PC-3 (cell line): ENCODE measurements around the gene ZBTB40.

ENCODE experiments used
- EZH2 ChIP-seq: fragments of 300-600 bp; sonication (generic); IDR thresholded peaks from one replicate; pipeline ENCODE4 v1.6.1; 2017; ENCODE audit warnings: antibody characterized with exemption, mild to moderate bottlenecking, low read length; ENCODE audit not compliant: unreplicated experiment
- EZH2phosphoT487 ChIP-seq: fragments of 300-600 bp; sonication (generic); IDR thresholded peaks from 2 replicates; pipeline ENCODE4 v1.6.1; 2018; ENCODE audit warnings: mild to moderate bottlenecking, antibody characterized with exemption, low read length, borderline replicate concordance
- TF ChIP-seq, protein P1 (sequence below): fragments of 300-600 bp; sonication (generic); conservative IDR thresholded peaks from 2 replicates; pipeline ENCODE4 v1.5.1; 2017; ENCODE audit warnings: antibody characterized with exemption, low read depth, mild to moderate bottlenecking, low read length

DNA sequence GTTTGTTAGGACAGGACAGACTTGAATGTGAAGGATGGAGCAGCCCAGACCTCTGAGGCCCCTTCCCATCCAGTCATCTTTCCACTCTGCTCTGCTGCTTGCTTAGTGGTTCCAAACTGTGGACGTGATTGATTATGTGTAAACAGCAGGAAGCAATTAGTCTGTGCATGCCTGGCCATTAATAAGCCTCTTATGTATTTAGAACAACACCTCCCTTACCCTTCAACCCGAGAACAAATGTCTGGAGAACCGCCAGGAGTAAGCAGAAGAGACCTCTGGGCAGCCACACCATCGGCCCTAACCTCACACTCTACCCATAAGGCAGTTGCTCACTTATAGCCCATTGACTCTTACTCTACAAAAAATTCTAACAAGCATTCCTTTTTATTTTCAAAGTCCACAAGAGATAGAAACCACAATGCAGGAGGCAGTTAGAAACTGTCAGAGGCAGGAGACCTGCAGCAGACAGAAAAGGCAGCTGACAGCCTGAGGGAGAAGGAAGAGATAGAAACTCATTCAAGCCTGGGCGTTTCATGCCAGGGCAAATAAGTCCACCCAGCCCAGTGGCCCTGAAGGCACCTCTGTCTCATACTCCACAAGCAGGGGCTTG is 105.8 kb downstream of the ZBTB40 start:
- TF ChIP-seq, protein P1, sequence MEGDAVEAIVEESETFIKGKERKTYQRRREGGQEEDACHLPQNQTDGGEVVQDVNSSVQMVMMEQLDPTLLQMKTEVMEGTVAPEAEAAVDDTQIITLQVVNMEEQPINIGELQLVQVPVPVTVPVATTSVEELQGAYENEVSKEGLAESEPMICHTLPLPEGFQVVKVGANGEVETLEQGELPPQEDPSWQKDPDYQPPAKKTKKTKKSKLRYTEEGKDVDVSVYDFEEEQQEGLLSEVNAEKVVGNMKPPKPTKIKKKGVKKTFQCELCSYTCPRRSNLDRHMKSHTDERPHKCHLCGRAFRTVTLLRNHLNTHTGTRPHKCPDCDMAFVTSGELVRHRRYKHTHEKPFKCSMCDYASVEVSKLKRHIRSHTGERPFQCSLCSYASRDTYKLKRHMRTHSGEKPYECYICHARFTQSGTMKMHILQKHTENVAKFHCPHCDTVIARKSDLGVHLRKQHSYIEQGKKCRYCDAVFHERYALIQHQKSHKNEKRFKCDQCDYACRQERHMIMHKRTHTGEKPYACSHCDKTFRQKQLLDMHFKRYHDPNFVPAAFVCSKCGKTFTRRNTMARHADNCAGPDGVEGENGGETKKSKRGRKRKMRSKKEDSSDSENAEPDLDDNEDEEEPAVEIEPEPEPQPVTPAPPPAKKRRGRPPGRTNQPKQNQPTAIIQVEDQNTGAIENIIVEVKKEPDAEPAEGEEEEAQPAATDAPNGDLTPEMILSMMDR, result no peak
- no peak for TF ChIP-seq EZH2
- no peak for TF ChIP-seq EZH2phosphoT487
